WTC11 (cell line): ENCODE results near the gene HRH1. TPM values are rescaled to one million over a fixed set of nuclear protein-coding genes. Genes with fewer than 3 reads are reported as not detected.
A peak's percentile ranks its signal among the peaks of the same experiment; 100 is the strongest.

ENCODE experiments used
- ATAC-seq: fragments of 200-7000 bp; cut with Tn5 transposase; 2 replicates; pipeline ENCODE4 v1.10.0; 2021; ENCODE audit warnings: mild to moderate bottlenecking, moderate library complexity
- CTCF ChIA-PET: fragments of 300-600 bp; sonication (Branson Sonifier 250); formaldehyde crosslinking; loops from one replicate; lab custom pipeline; 2021; ENCODE audit warnings: antibody characterized with exemption; lab: Charles Lee
- POLR2A ChIA-PET: fragments of 350-600 bp; sonication (Branson Sonifier 250); formaldehyde crosslinking; loops from one replicate; lab custom pipeline; 2021; ENCODE audit warnings: antibody characterized with exemption; lab: Charles Lee
- DNase-seq: peaks from one replicate; pipeline ENCODE4 v3.0.0; 2021; ENCODE audit warnings: low spot score
- H3K27ac Mint-ChIP-seq: 2 replicates; pipeline ENCODE4 v1.8.0; 2021; ENCODE audit warnings: mixed read lengths
- H3K27me3 Mint-ChIP-seq: 2 replicates; pipeline ENCODE4 v1.8.0; 2021; ENCODE audit warnings: low read depth, mild to moderate bottlenecking, moderate library complexity, mixed read lengths
- H3K36me3 Mint-ChIP-seq: 2 replicates; pipeline ENCODE4 v1.8.0; 2021; ENCODE audit warnings: mixed read lengths
- H3K4me1 Mint-ChIP-seq: 2 replicates; pipeline ENCODE4 v1.8.0; 2022; ENCODE audit warnings: mixed read lengths
- H3K4me3 Mint-ChIP-seq: 2 replicates; pipeline ENCODE4 v1.8.0; 2021; ENCODE audit warnings: mild to moderate bottlenecking, moderate library complexity, mixed read lengths
- H3K9me3 Mint-ChIP-seq: 2 replicates; pipeline ENCODE4 v1.8.0; 2021; ENCODE audit warnings: mixed read lengths
- CBFB ChIP-seq: sonication (generic); formaldehyde crosslinking; IDR thresholded peaks from 2 replicates; pipeline ENCODE4 v1.8.1; 2022; ENCODE audit warnings: mild to moderate bottlenecking, low read depth, missing genetic modification reagents
- CREB1 ChIP-seq: sonication (generic); formaldehyde crosslinking; IDR thresholded peaks from 2 replicates; pipeline ENCODE4 v1.8.0; 2023; ENCODE audit warnings: mild to moderate bottlenecking, missing genetic modification reagents
- ETV6 ChIP-seq: sonication (generic); formaldehyde crosslinking; IDR thresholded peaks from 2 replicates; pipeline ENCODE4 v1.8.1; 2022; ENCODE audit warnings: mild to moderate bottlenecking, missing genetic modification reagents
- FOXK1 ChIP-seq: sonication (generic); formaldehyde crosslinking; IDR thresholded peaks from 2 replicates; pipeline ENCODE4 v1.8.0; 2022; ENCODE audit warnings: mild to moderate bottlenecking, moderate library complexity, missing genetic modification reagents
- FOXP1 ChIP-seq: sonication (generic); formaldehyde crosslinking; IDR thresholded peaks from 2 replicates; pipeline ENCODE4 v1.8.0; 2022; ENCODE audit warnings: missing genetic modification reagents, mild to moderate bottlenecking, moderate library complexity, borderline replicate concordance
- GABPB1 ChIP-seq: sonication (generic); formaldehyde crosslinking; IDR thresholded peaks from 2 replicates; pipeline ENCODE4 v1.8.1; 2023; ENCODE audit warnings: mild to moderate bottlenecking, missing genetic modification reagents
- MYBL2 ChIP-seq: sonication (generic); formaldehyde crosslinking; IDR thresholded peaks from 2 replicates; pipeline ENCODE4 v1.8.1; 2023; ENCODE audit warnings: mild to moderate bottlenecking, moderate library complexity, missing genetic modification reagents
- RELA ChIP-seq: sonication (generic); formaldehyde crosslinking; IDR thresholded peaks from 2 replicates; pipeline ENCODE4 v1.8.1; 2022; ENCODE audit warnings: missing genetic modification reagents, mild to moderate bottlenecking, borderline replicate concordance
- SP1 ChIP-seq: sonication (generic); formaldehyde crosslinking; conservative IDR thresholded peaks from 2 replicates; pipeline ENCODE4 v1.8.1; 2022; ENCODE audit warnings: missing genetic modification reagents
- ZNF138 ChIP-seq: sonication (generic); formaldehyde crosslinking; conservative IDR thresholded peaks from 2 replicates; pipeline ENCODE4 v1.8.1; 2022; ENCODE audit warnings: mild to moderate bottlenecking, moderate library complexity, missing genetic modification reagents
- total RNA-seq: library from RNA; stranded (reverse); gene quantifications from 3 replicates; pipeline ENCODE4 v1.2.3, GENCODE V29; 2021
- TF ChIP-seq, protein P1 (sequence below): sonication (generic); formaldehyde crosslinking; IDR thresholded peaks from 2 replicates; pipeline ENCODE4 v1.8.1; 2022; ENCODE audit warnings: missing genetic modification reagents, borderline replicate concordance
- TF ChIP-seq, protein P2 (sequence below): sonication (generic); formaldehyde crosslinking; IDR thresholded peaks from 2 replicates; pipeline ENCODE4 v1.8.0; 2022; ENCODE audit warnings: mild to moderate bottlenecking, missing genetic modification reagents
- TF ChIP-seq, protein P3 (sequence below): sonication (generic); formaldehyde crosslinking; conservative IDR thresholded peaks from 2 replicates; pipeline ENCODE4 v1.8.1; 2022; ENCODE audit warnings: mild to moderate bottlenecking, missing genetic modification reagents
- TF ChIP-seq, protein P4 (sequence below): sonication (generic); formaldehyde crosslinking; IDR thresholded peaks from 2 replicates; pipeline ENCODE4 v1.8.0; 2022; ENCODE audit warnings: mild to moderate bottlenecking, missing genetic modification reagents
- TF ChIP-seq, protein P5 (sequence below): fragments of 250-450 bp; sonication (Bioruptor Pico); IDR thresholded peaks from 2 replicates; pipeline ENCODE4 v1.9.0; 2021; ENCODE audit warnings: mild to moderate bottlenecking

HRH1 gene
- total RNA-seq, 1 experiment from 2014 or later: not detected

DNA sequence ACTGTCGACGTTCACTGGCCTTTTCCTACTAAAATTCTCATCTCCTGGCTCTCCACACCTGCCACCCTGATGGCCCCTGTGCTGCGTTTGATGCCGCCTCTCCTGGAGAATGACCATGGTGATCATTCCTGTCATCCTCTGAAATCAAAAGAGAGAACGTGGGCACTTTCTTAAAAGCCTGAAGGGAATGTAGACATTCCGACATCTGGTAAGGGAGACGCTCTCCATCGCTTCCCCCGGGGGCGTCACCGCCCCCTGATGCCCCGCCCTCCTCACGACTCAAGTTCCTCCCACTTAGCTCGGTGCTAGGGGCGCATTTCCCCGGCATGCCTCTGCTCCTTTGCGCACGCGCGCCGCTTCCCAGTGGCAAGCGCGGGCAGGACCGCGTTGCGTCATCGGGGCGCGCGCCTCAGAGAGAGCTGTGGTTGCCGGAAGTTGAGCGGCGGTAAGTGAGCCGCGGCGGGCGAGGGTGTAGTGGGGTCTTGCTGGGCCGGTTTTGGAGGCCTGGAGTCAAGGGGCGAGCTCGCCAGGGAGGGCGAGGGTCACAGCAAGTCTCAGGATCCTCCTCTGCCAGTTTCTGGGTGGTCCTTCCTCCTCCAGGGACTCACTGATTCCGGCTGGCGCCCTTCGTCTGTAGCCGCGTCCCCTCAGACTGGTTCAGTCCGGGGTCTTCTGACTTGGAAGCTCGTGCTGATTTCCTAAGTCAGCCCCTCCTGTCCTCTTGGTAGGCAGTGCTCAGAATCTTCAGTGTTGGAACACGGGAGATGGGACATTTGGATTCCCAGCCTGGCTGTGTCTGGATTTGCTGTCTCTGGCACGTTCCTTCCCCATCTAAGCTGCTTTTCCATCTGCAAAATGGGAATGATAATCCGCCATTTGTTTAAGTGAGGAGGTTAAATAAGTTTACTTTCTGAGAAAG, 118.0 kb downstream of the HRH1 start, which contains the start of gene ATG7 (continued):
- TF ChIP-seq, protein P1, sequence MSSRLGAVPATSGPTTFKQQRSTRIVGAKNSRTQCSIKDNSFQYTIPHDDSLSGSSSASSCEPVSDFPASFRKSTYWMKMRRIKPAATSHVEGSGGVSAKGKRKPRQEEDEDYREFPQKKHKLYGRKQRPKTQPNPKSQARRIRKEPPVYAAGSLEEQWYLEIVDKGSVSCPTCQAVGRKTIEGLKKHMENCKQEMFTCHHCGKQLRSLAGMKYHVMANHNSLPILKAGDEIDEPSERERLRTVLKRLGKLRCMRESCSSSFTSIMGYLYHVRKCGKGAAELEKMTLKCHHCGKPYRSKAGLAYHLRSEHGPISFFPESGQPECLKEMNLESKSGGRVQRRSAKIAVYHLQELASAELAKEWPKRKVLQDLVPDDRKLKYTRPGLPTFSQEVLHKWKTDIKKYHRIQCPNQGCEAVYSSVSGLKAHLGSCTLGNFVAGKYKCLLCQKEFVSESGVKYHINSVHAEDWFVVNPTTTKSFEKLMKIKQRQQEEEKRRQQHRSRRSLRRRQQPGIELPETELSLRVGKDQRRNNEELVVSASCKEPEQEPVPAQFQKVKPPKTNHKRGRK (CRISPR knock-in tag): no peak
- TF ChIP-seq CREB1 (CRISPR knock-in tag) (peak; percentile 66; the same call in 1 of the 2 replicates), ZNF138 (CRISPR knock-in tag) (no peak), GABPB1 (CRISPR knock-in tag) (peak; percentile 96), SP1 (CRISPR knock-in tag) (peak; percentile 70), FOXK1 (CRISPR knock-in tag) (peak; percentile 100), ETV6 (0 out of 2 replicates have a peak, but pooled peaks have one; percentile 36)
- TF ChIP-seq, protein P2, sequence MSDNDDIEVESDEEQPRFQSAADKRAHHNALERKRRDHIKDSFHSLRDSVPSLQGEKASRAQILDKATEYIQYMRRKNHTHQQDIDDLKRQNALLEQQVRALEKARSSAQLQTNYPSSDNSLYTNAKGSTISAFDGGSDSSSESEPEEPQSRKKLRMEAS (CRISPR knock-in tag): peak; percentile 80
- TF ChIP-seq, protein P3, sequence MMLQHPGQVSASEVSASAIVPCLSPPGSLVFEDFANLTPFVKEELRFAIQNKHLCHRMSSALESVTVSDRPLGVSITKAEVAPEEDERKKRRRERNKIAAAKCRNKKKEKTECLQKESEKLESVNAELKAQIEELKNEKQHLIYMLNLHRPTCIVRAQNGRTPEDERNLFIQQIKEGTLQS (CRISPR knock-in tag): peak; percentile 96

DNA sequence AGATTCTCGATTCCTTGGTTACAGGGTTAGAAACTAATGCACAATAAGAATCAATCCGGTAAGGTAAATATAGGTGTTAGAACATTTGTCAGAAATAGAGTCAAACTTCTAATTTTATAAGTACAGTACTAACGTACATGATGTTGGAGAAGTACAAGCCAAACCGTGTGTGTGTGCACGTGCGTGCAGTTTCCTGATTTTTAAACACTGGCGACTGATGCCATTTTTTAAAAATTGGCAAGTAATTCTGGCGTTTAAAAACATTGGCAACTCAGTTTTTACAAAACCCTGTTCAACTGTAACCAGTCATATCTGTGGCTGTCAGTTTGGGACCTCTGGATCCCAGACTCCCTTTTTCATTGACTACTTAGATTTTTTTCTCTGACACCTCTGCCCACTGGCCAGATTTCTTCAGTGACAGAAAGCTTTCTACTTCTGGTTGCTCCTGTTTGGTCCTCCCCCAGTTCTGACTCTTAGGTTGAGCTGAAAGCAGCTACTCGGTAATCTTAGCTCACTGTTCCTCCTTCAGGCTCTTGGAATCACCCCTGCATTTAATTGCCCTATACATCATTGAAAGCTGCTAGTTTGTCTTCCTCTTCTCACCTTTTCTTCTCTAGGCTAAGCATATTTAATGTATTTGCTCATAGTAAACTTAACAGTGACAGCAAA, 118.7 kb downstream of the HRH1 start:
- no peak for ATAC-seq
- H3K4me1 Mint-ChIP-seq: peaks cover 13% of the 10 kb centered on the region
- no peak for TF ChIP-seq RELA (CRISPR knock-in tag)
- TF ChIP-seq MYBL2 (CRISPR knock-in tag): no peak
- TF ChIP-seq CBFB (CRISPR knock-in tag): no peak
- TF ChIP-seq, protein P4, sequence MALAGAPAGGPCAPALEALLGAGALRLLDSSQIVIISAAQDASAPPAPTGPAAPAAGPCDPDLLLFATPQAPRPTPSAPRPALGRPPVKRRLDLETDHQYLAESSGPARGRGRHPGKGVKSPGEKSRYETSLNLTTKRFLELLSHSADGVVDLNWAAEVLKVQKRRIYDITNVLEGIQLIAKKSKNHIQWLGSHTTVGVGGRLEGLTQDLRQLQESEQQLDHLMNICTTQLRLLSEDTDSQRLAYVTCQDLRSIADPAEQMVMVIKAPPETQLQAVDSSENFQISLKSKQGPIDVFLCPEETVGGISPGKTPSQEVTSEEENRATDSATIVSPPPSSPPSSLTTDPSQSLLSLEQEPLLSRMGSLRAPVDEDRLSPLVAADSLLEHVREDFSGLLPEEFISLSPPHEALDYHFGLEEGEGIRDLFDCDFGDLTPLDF (CRISPR knock-in tag): no peak
- TF ChIP-seq, protein P5, sequence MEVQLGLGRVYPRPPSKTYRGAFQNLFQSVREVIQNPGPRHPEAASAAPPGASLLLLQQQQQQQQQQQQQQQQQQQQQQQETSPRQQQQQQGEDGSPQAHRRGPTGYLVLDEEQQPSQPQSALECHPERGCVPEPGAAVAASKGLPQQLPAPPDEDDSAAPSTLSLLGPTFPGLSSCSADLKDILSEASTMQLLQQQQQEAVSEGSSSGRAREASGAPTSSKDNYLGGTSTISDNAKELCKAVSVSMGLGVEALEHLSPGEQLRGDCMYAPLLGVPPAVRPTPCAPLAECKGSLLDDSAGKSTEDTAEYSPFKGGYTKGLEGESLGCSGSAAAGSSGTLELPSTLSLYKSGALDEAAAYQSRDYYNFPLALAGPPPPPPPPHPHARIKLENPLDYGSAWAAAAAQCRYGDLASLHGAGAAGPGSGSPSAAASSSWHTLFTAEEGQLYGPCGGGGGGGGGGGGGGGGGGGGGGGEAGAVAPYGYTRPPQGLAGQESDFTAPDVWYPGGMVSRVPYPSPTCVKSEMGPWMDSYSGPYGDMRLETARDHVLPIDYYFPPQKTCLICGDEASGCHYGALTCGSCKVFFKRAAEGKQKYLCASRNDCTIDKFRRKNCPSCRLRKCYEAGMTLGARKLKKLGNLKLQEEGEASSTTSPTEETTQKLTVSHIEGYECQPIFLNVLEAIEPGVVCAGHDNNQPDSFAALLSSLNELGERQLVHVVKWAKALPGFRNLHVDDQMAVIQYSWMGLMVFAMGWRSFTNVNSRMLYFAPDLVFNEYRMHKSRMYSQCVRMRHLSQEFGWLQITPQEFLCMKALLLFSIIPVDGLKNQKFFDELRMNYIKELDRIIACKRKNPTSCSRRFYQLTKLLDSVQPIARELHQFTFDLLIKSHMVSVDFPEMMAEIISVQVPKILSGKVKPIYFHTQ (CRISPR knock-in tag): no peak
- TF ChIP-seq FOXP1 (CRISPR knock-in tag): no peak
- TF ChIP-seq, protein P3 (CRISPR knock-in tag): no peak
- TF ChIP-seq, all 79 proteins: peak for 0
- no peaks in the 10 kb centered on the region; the same call in 1 of the 2 replicates for H3K27me3 Mint-ChIP-seq
- no peak for DNase-seq
- peak overlapping the region; percentile 98 for H3K4me3 Mint-ChIP-seq
- H3K9me3 Mint-ChIP-seq: peaks cover 18% of the 10 kb centered on the region
- POLR2A ChIA-PET: interaction anchor here (0.7 to 1.0 kb wide), 2 partner anchors 11 to 346 kb away, joined by 3 read pairs; no protein-coding TSS in a partner anchor
- H3K36me3 Mint-ChIP-seq: peaks cover 20% of the 10 kb centered on the region
- peak overlapping the region; percentile 97 for H3K27ac Mint-ChIP-seq
- CTCF ChIA-PET: interaction anchor here (0.7 to 1.7 kb wide), 5 partner anchors 18 to 213 kb away, joined by 3 to 8 read pairs (median 3); no protein-coding TSS in a partner anchor
